IMR-90 (cell line): Measurements from ENCODE around the gene PRDM5. TPM values are rescaled to one million over a fixed set of nuclear protein-coding genes. Genes with fewer than 3 reads are reported as not detected.
"Not testable (repeated sequence)": the region's sequence is repeated elsewhere in the genome, so short reads cannot be mapped to it uniquely, and the experiment has no call there.

ENCODE experiments used
- ATAC-seq: fragments of 200-7000 bp; cut with Tn5 transposase; 2 replicates; pipeline ENCODE4 v1.9.1; 2020; ENCODE audit warnings: low read depth, mild to moderate bottlenecking, moderate library complexity
- BruUV-seq: library from RNA; stranded (reverse); fragments of 400-500 nt; replicated peaks from 2 replicates; lab custom pipeline; 2021; lab: Mats Ljungman, UMichigan
- CTCF ChIA-PET: fragments of 300-600 bp; formaldehyde crosslinking; extraction: SDS; loops from one replicate; lab custom pipeline; 2021; ENCODE audit warnings: antibody characterized with exemption; lab: Yijun Ruan, JAX
- POLR2A ChIA-PET: fragments of 300-600 bp; sonication (Branson Sonifier 250); formaldehyde crosslinking; loops from one replicate; lab custom pipeline; 2022; ENCODE audit warnings: antibody characterized with exemption; ENCODE audit not compliant: unreplicated experiment; lab: Charles Lee
- DNase-seq: peaks from one replicate; pipeline ENCODE4 v3.0.0; 2013
- H2AFZ ChIP-seq: replicated peaks from 2 replicates; pipeline ENCODE3; 2013; ENCODE audit warnings: low read length, mild to moderate bottlenecking; ENCODE audit not compliant: poor library complexity
- H2AK5ac ChIP-seq: 2 replicates; pipeline ENCODE4 v1.6.1; 2013; ENCODE audit warnings: low read depth, low read length, inconsistent platforms
- H2AK9ac ChIP-seq: replicated peaks from 2 replicates; pipeline ENCODE3; 2013; ENCODE audit warnings: mild to moderate bottlenecking, low read depth, low read length, moderate library complexity; ENCODE audit not compliant: poor library complexity
- H2BK120ac ChIP-seq: 2 replicates; pipeline ENCODE4 v1.6.1; 2013; ENCODE audit warnings: low read depth, low read length, inconsistent platforms
- H2BK15ac ChIP-seq: 3 replicates; pipeline ENCODE4 v1.6.1; 2013; ENCODE audit warnings: low read depth, low read length, inconsistent platforms
- H2BK20ac ChIP-seq: 2 replicates; pipeline ENCODE4 v1.6.1; 2013; ENCODE audit warnings: low read depth, mild to moderate bottlenecking, inconsistent platforms, low read length, moderate library complexity
- H2BK5ac ChIP-seq: 2 replicates; pipeline ENCODE4 v1.6.1; 2013; ENCODE audit warnings: mild to moderate bottlenecking, low read depth, low read length, inconsistent platforms; ENCODE audit not compliant: poor library complexity, severe bottlenecking
- H3K14ac ChIP-seq: replicated peaks from 2 replicates; pipeline ENCODE4 v1.6.1; 2013; ENCODE audit warnings: low read depth, low read length, inconsistent platforms
- H3K18ac ChIP-seq: 2 replicates; pipeline ENCODE4 v1.6.1; 2013; ENCODE audit warnings: low read depth, low read length, control low read depth
- H3K23ac ChIP-seq: 2 replicates; pipeline ENCODE4 v1.6.1; 2013; ENCODE audit warnings: low read depth, low read length, inconsistent platforms
- H3K27ac ChIP-seq: 2 replicates; pipeline ENCODE4 v1.5.1; 2013; ENCODE audit warnings: mild to moderate bottlenecking, control low read depth, low read length; ENCODE audit not compliant: insufficient read depth
- H3K27me3 ChIP-seq: 2 replicates; pipeline ENCODE4 v1.6.1; 2013; ENCODE audit warnings: low read length; ENCODE audit not compliant: control insufficient read depth, insufficient read depth
- H3K36me3 ChIP-seq: 2 replicates; pipeline ENCODE4 v1.6.1; 2013; ENCODE audit warnings: low read length, mixed read lengths; ENCODE audit not compliant: control insufficient read depth, insufficient read depth
- H3K4ac ChIP-seq: 2 replicates; pipeline ENCODE4 v1.6.1; 2013; ENCODE audit warnings: low read depth, low read length, inconsistent platforms
- H3K4me1 ChIP-seq: 2 replicates; pipeline ENCODE4 v1.6.1; 2013; ENCODE audit warnings: low read length, mixed read lengths; ENCODE audit not compliant: control insufficient read depth, insufficient read depth
- H3K4me2 ChIP-seq: 2 replicates; pipeline ENCODE4 v1.6.1; 2013; ENCODE audit warnings: low read depth, mild to moderate bottlenecking, control low read depth, low read length, moderate library complexity
- H3K4me3 ChIP-seq: 2 replicates; pipeline ENCODE4 v1.5.1; 2013; ENCODE audit warnings: low read depth, mild to moderate bottlenecking, control low read depth, low read length, moderate library complexity; ENCODE audit not compliant: insufficient read depth
- H3K56ac ChIP-seq: 2 replicates; pipeline ENCODE4 v1.6.1; 2013; ENCODE audit warnings: low read length, inconsistent platforms; ENCODE audit not compliant: insufficient read depth; ENCODE audit errors: extremely low read depth
- H3K79me1 ChIP-seq, 2 experiments: 2 replicates each; pipeline ENCODE4 v1.6.1; 2013; ENCODE audit warnings: low read length in 2 of 2, inconsistent platforms in 1 of 2, low read depth in 1 of 2
- H3K9ac ChIP-seq: 2 replicates; pipeline ENCODE4 v1.6.1; 2013; ENCODE audit warnings: low read depth, low read length, control low read depth
- H3K9me1 ChIP-seq: 2 replicates; pipeline ENCODE4 v1.6.1; 2013; ENCODE audit warnings: low read length, inconsistent platforms; ENCODE audit not compliant: insufficient read depth
- H3K9me3 ChIP-seq: 2 replicates; pipeline ENCODE4 v1.6.1; 2013; ENCODE audit warnings: low read length; ENCODE audit not compliant: control insufficient read depth, insufficient read depth
- H4K20me1 ChIP-seq: 2 replicates; pipeline ENCODE4 v1.6.1; 2013; ENCODE audit warnings: low read length, inconsistent platforms; ENCODE audit not compliant: insufficient read depth
- H4K5ac ChIP-seq: 2 replicates; pipeline ENCODE4 v1.6.1; 2013; ENCODE audit warnings: mild to moderate bottlenecking, low read depth, low read length, control low read depth
- H4K8ac ChIP-seq, 2 experiments: 2 replicates each; pipeline ENCODE4 v1.6.1; 2013; ENCODE audit warnings: low read depth in 2 of 2, low read length in 2 of 2, control low read depth in 1 of 2, inconsistent platforms in 1 of 2
- H4K91ac ChIP-seq: 2 replicates; pipeline ENCODE4 v1.6.1; 2013; ENCODE audit warnings: low read depth, low read length, inconsistent platforms; ENCODE audit not compliant: insufficient read depth
- WGBS, 2 experiments: methylation state at CpG; one replicate each; pipeline versions ENCODE4 v1.1.5 to v1.1.7; 2013; ENCODE audit warnings: missing lambda C conversion rate in 2 of 2; ENCODE audit not compliant: insufficient read length in 1 of 2; ENCODE audit errors: extremely low coverage in 2 of 2; 5-methylcytosine and 5-hydroxymethylcytosine counted together
- dilution Hi-C: fragments of 300-500 bp; cut with HindIII; formaldehyde crosslinking; loops from one replicate; pipeline ENCODE4 v1.14.3; 2018; ENCODE audit warnings: low sequenced_read_pairs; ENCODE audit not compliant: unreplicated experiment
- in situ Hi-C: fragments of 300-500 bp; cut with MboI; formaldehyde crosslinking; loops from 3 replicates; pipeline ENCODE4 v1.14.3; 2019; ENCODE audit warnings: low sequenced_read_pairs, inconsistent platforms, mixed read lengths
- intact Hi-C: fragments of 100-400 bp; cut with micrococcal nuclease; formaldehyde crosslinking; loops from 2 replicates; pipeline ENCODE4 v1.10.0; 2022
- microRNA-seq, 2 experiments: library from miRNA; stranded (forward) in 1 of 2; unstranded in 1 of 2; fragments of 10-50 nt in 1 of 2; fragments of <30 nt in 1 of 2; gene quantifications in 1 of 2; microRNA quantifications in 1 of 2; one replicate each; pipeline versions ENCODE3 to v1.1.0; 2013 to 2020; ENCODE audit not compliant: insufficient read depth in 1 of 2, insufficient read length in 1 of 2, unreplicated experiment in 1 of 2
- polyA plus RNA-seq, 3 experiments: library from polyadenylated mRNA; depleted of rRNA; stranded (reverse); fragments of >200 nt; gene quantifications; 2 replicates each; pipeline ENCODE4 v1.2.3, GENCODE V29; 2012; ENCODE audit warnings: low replicate concordance in 1 of 3
- small RNA-seq, 5 experiments: library from RNA; depleted of rRNA; stranded (forward); fragments of <200 nt; gene quantifications; one replicate each; pipeline ENCODE3, GENCODE V24; 2012
- total RNA-seq: library from RNA; depleted of rRNA; stranded (reverse); fragments of >200 nt; gene quantifications from 2 replicates; pipeline ENCODE4 v1.2.3, GENCODE V29; 2012; rRNA removed

The PRDM5 gene
- total and polyA plus RNA-seq, 2 of the 4 experiments (the other 2 are of a cell fraction) = 4.1 to 10.8 TPM

DNA sequence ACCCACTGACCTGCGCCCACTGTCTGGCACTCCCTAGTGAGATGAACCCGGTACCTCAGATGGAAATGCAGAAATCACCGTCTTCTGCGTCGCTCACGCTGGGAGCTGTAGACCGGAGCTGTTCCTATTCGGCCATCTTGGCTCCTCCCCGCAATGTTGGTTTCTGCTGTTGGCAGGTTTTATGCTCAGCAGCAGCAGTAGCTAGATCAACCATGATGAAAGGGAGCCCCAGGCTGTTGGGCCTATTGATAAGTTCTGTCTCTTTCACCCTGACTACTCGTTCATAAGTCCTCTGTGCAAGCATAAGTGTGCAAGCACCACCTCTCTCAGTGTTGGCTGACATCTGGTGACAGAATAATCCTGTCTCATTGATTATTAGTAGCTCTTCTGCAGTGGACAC is 274.2 kb downstream of the PRDM5 start:
- H4K5ac ChIP-seq, POLR2A ChIA-PET, H3K9me1 ChIP-seq, H2BK120ac ChIP-seq, DNase-seq, H3K27me3 ChIP-seq, CTCF ChIA-PET, H3K9ac ChIP-seq, H3K36me3 ChIP-seq, H2AK5ac ChIP-seq, H4K91ac ChIP-seq, H3K4me2 ChIP-seq, intact Hi-C loops, H3K4me3 ChIP-seq, H2AFZ ChIP-seq, H3K79me1 ChIP-seq, ATAC-seq, H2BK15ac ChIP-seq, in situ Hi-C loops, H3K14ac ChIP-seq, H3K4me1 ChIP-seq, H2BK20ac ChIP-seq, H4K8ac ChIP-seq, H3K9me3 ChIP-seq, H3K18ac ChIP-seq, H2AK9ac ChIP-seq, H4K20me1 ChIP-seq, H3K56ac ChIP-seq, H3K23ac ChIP-seq, BruUV-seq, H2BK5ac ChIP-seq, H3K27ac ChIP-seq, dilution Hi-C loops, H3K4ac ChIP-seq: not testable (repeated sequence)
- 70% methylated on average over 2 of the region's 10 CpGs; no CpG with 5 or more reads in 1 of the 2 experiments for WGBS, 2 experiments

Small RNA genes lying within 50 kb of the gene (microRNA-seq; reads per million reads assigned to microRNA genes)
- gene RNU6-550P (ENCODE audit: insufficient read depth, insufficient read length) = not detected

Small RNA genes lying within 50 kb of the gene (small RNA-seq; reads per million reads assigned to genes)
- gene RNU6-550P = 0 reads per million in 5 experiments

Other genes starting within 250 kb of the PRDM5 start
- under 0.01 TPM in 1 of 2 replicates, not detected in the other for gene NDNF, start 149.8 kb upstream of the PRDM5 start, total RNA-seq
- gene NDNF, start 149.8 kb upstream of the PRDM5 start, polyA plus RNA-seq (2012; rRNA removed) = not detected in 2 replicates
- 0.18 and 0.28 TPM in 2 replicates for gene TNIP3, start 241.6 kb upstream of the PRDM5 start, total RNA-seq
- gene TNIP3, start 241.6 kb upstream of the PRDM5 start, polyA plus RNA-seq (2012; rRNA removed) = 0.10 TPM in 2 replicates